GM19463 (cell line): ENCODE data around the gene ANXA2R.
"Not testable (repeated sequence)": the region's sequence is repeated elsewhere in the genome, so short reads cannot be mapped to it uniquely, and the experiment has no call there.

Experiments
- ATAC-seq: cut with Tn5 transposase; IDR thresholded peaks from one replicate; pipeline ENCODE4 v1.9.1; 2021; ENCODE audit warnings: mild to moderate bottlenecking, moderate library complexity; ENCODE audit not compliant: unreplicated experiment

The ANXA2R gene

GRCh38 chr5:43036856-43037635 is 3.1 kb downstream of the ANXA2R start:
- ATAC-seq = no peak

- no peak for ATAC-seq
Observed at GRCh38 chr5:43036409-43036808, 3.7 kb downstream of the ANXA2R start.

GRCh38 chr5:43034591-43034968 is 5.5 kb downstream of the ANXA2R start:
- no peak for ATAC-seq

GRCh38 chr5:43033841-43034590 is 6.1 kb downstream of the ANXA2R start:
- ATAC-seq = no peak

- no peak for ATAC-seq
Observed at GRCh38 chr5:43027054-43027785, 12.9 kb downstream of the ANXA2R start.

- not testable (repeated sequence) for ATAC-seq
Observed at GRCh38 chr5:43025184-43025950, 14.8 kb downstream of the ANXA2R start.

GRCh38 chr5:43024217-43024616 is 15.9 kb downstream of the ANXA2R start:
- ATAC-seq = no peak

- no peak for ATAC-seq
Observed at GRCh38 chr5:43021151-43021550, 19.0 kb downstream of the ANXA2R start.

- peak; percentile 7 for ATAC-seq
Observed at GRCh38 chr5:43020399-43020746, 19.7 kb downstream of the ANXA2R start.

- ATAC-seq = peak; percentile 68
Observed at GRCh38 chr5:43019614-43020398, 20.3 kb downstream of the ANXA2R start.

GRCh38 chr5:43019291-43019613 is 20.9 kb downstream of the ANXA2R start:
- ATAC-seq = no peak

GRCh38 chr5:43017428-43017815 is 22.7 kb downstream of the ANXA2R start:
- ATAC-seq = peak; percentile 14

GRCh38 chr5:43016217-43016779 is 23.8 kb downstream of the ANXA2R start:
- ATAC-seq = no peak

- ATAC-seq = no peak
Observed at GRCh38 chr5:43014522-43014921, 25.6 kb downstream of the ANXA2R start.

- ATAC-seq = no peak
Observed at GRCh38 chr5:43010935-43011315, 29.2 kb downstream of the ANXA2R start.

GRCh38 chr5:43008363-43009153 is 31.6 kb downstream of the ANXA2R start:
- ATAC-seq = peak; percentile 35

- peak; percentile 42 for ATAC-seq
Observed at GRCh38 chr5:43007911-43008362, 32.2 kb downstream of the ANXA2R start.

- ATAC-seq = peak; percentile 18
Observed at GRCh38 chr5:43007246-43007910, 32.7 kb downstream of the ANXA2R start.
